GM21786 (cell line): ENCODE measurements around the gene NUP107.
A peak's percentile ranks its signal among the peaks of the same experiment; 100 is the strongest.

Experiments used
- ATAC-seq: cut with Tn5 transposase; IDR thresholded peaks from one replicate; pipeline ENCODE4 v1.9.1; 2021; ENCODE audit not compliant: unreplicated experiment

The NUP107 gene

GRCh38 chr12:68772714-68773113, 85.9 kb downstream of the NUP107 start:
- ATAC-seq: peak; percentile 72

DNA sequence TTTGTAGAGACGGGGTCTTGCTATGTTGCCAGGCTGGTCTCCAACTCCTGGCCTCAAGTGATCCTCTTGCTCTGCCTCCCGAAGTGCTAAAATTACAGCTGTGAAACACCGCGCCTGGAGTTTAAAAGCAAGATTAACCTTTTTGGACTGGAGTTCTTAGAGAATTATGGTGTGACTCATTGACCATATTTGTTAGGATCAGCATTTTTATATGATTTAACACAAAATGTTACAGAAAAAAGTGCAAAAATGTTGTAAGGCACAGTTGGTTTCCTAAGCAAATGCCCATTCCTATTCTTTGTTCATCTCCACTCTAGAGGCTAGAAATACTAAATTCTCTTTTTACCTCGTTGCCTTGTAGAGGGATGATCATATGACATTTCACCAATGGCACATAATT, 86.8 kb downstream of the NUP107 start:
- no peak for ATAC-seq

GRCh38 chr12:68775121-68775630, 88.4 kb downstream of the NUP107 start:
- no peak for ATAC-seq

- no peak for ATAC-seq
Measured at GRCh38 chr12:68776976-68777610, 90.3 kb downstream of the NUP107 start.

DNA sequence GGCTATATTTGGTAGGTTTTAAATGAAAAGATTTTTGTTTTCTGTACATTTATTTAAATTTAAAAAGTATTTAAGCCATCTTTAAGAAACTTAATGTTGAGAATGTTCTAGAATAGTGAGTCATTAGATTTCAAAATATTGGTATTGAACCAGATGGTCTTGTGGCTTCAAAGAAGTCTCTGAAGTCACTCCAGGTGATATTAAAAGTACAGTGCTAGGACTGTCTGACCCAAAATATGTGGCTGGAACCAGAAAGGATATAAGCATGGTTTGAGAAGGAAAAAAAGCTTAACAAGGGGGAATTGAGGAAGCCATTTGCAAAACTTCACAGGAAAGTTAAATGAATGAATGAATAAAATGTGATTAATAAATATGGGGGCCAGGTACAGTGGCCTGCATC, 92.5 kb downstream of the NUP107 start:
- ATAC-seq: no peak

DNA sequence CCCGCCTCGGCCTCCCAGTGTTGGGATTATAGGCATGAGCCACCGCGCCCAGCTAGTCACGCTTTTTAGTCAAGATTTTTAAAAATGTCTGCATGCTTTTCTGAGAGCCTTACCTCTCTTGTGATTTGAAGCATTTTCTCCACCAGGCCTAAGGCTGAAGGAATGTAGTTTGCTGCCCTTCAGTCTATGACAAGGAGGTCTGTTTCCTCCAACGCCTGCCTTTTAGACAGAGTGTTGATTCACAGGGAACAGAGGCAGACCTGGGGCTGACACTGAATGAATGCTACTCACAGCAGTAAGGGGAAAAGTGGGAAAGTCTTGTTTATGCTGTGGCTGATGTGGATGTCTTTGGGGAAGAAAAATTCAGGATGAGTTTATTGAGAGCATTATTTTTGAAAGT, 94.0 kb downstream of the NUP107 start:
- no peak for ATAC-seq

GRCh38 chr12:68781728-68782127, 95.0 kb downstream of the NUP107 start:
- no peak for ATAC-seq

GRCh38 chr12:68784015-68784414, 97.2 kb downstream of the NUP107 start:
- no peak for ATAC-seq

DNA sequence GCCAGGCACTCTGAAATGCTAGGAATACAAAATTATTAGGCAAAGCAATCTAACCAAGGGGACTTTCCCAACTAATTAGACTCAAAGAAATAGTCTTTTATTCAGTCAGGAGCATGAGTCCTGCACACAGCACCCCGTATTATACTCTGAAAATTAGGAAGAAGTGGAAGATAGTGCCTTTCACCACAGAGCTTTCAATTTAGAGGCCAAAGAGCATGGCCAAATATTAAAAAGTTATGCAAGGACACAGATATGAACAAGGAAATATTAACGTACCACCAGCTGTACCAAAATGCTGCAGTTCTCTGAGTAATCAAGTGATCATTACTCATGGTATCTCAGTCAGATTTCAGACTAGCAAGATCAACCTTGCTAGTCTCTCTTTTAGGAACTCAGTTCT, 98.6 kb downstream of the NUP107 start:
- no peak for ATAC-seq

DNA sequence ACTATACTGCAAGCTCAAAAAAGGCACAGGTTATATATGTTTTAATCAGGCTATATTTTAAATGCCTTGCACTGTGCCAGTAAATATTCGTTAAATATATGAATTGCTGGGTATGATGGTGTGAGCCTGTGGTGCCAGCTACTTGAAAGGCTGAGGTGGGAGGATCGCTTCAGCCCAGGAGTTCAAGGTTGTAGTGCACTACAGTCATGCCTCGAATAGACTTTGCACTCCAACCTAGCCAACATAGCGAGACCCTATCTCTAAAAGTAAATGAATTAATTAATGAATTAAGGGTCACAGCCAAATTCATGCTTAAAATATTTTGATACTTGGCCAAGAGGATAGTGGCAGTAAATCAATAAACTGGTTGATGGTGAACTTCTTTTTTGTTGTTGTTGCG, 99.0 kb downstream of the NUP107 start:
- no peak for ATAC-seq

GRCh38 chr12:68786929-68787328, 100.2 kb downstream of the NUP107 start:
- ATAC-seq: peak; percentile 15

GRCh38 chr12:68788554-68789143, 101.9 kb downstream of the NUP107 start:
- no peak for ATAC-seq

DNA sequence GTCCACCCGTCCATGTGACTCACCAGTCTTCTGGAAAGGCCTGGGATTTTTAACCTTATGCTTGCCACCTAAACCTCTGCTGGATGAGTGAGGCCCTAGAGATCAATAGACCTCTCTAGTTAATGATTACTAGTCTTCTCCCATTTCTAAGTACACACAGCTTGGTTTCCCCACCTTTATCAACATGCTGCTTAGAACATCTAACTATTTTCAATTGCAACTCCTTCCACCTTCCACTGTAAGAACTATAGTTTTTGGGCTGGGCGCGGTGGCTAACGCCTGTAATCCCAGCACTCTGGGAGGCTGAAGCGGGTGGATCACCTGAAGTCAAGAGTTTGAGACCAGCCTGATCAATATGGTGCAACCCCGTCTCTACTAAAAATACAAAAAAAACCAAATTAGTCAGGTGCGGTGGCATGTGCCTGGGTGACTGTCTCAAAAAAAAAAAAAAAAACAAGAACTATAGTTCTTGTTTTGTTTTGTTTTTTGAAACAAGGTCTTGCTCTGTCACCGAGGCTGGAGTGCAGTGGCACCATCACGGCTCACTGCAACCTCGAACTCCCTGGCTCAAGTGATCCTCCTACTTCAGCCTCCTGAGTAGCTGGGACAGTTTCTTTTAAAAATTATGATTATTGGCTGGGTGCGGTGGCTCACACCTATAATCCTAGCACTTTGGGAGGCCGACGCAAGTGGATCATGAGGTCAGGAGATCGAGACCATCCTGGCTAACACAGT, 102.5 kb downstream of the NUP107 start:
- ATAC-seq: no peak

DNA sequence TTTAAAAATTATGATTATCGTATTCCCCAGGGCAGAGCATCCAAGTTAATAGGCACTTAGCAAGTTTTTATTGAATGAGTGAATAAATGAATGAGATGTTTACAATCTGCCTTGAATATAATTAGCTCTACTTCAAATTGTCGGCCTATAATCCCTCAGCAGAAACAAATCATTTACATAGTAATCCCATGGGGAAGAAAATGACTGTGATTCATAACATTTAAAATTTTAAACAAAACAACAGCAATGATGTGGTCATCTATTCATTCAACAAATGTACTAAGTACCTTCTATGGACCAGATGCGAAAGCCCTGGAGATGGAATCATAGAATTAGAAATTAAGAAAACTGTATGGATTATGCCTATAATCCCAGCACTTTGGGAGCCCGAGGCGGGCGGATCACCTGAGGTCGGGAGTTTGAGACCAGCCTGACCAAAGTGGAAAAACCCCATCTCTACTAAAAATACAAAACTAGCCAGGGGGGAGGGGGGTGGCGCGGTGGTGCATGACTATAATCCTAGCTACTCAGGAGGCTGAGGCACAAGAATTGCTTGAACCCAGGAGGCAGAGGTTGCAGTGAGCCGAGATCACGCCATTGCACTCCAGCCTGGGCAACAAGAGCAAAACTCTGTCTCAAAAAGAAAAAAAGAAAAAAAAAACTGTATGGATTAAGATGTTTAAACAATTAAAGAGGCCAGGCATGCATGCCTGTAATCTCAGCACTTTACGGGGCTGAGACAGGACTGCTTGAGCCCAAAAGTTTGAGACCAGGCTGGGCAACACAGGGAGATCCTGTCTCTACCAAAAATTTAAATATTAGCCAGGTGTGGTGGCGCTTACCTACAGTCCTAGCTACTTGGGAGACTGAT, 103.5 kb downstream of the NUP107 start:
- no peak for ATAC-seq

DNA sequence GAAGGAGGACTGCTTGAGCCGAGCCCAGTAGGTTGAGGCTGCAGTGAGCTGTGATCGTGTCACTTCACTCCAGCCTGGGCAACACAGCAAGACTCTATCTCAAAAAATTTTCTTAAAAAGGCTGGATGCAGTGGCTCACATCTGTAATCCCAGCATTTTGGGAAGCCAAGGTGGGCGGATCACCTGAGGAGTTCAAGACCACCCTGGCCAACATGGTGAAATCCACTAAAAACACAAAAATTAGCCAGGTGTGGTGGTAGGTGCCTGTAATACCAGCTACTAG, 104.1 kb downstream of the NUP107 start:
- no peak for ATAC-seq

- ATAC-seq: no peak
Measured at GRCh38 chr12:68791897-68792481, 105.2 kb downstream of the NUP107 start.

- ATAC-seq: peak; percentile 97
Measured at GRCh38 chr12:68792952-68793351, 106.2 kb downstream of the NUP107 start.

DNA sequence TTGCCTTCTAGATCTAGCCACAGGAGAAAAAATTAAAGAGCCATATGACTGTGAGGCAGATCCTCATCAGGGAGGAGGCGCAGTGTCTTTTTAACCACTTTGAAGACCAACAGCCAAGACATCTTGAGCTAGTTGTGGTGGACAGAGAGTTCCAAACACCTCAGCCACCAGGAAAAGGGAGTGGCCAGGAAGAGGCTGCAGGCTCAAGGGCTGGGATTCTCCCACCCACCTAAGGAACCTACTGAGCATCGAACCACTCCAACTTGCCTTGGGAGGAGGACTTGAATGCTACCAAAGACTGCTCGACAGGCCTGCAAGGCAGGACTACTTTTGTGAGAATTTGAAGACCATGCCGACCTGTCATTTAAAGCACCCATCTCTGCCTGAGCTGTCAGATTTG, 106.7 kb downstream of the NUP107 start:
- ATAC-seq: no peak

DNA sequence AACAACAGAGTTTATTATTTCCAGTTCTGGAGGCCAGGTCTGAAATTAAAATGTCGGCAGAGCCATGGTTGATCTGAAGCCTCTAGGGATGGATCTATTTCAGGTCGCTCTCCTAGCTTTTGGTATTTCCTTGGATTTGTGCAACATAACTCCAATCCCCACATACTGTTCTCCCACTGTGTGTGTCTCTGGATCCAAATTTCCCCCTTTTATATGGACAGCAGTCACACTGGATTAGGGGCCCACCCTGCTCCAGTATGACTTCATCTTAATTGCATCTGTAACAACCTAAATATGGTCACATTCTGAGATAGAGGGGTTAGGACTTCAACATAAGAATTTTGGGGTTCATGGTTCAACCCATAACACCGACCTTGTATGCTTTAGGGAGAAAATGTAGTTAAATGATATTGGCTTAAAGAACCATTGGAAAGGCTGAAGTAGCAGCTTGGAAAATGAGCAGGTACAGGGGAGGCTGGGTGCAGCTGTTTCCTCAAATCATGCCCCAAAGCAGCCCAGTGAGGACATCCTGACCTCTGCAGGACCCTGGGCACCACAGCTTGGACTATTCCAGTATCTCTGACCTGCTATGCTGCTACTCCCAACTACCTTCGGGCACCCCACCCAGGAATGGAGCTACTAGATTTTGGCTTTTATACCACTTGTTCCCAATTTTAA, 107.3 kb downstream of the NUP107 start:
- no peak for ATAC-seq

DNA sequence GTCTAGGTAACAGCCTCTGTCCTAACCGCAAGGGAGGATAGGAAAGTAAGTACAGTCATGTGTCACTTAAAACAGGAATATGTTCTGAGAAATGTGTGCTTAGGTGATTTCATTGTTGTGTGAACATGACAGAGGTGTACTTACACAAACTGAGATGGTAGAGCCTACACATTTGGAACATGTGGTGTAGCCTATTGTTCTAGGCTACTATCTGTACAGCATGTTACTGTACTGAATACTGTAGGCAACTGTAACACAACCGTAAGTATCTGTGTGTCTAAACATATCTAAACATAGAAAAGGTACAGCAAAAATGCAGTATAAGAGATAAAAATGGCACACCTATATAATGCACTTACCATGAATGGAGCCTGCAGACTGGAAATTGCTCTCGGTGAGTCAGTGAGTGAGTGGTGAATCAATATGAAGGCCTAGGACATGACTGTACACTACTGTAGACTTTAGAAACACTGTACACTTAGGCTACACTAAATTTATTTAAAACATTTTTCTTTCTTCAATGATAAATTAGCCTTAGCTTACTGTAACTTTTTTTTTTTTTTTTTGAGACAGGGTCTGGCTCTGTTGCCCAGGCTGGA, 108.0 kb downstream of the NUP107 start:
- ATAC-seq: no peak
